KBM-7 (cell line): ENCODE data around the gene ABL1.

Source experiments
- DNase-seq: peaks from one replicate; pipeline ENCODE4 v3.0.0-alpha.2; 2015
- in situ Hi-C: fragments of 300-500 bp; cut with MboI; formaldehyde crosslinking; loops from 2 replicates; pipeline ENCODE4 v1.14.3; 2020; ENCODE audit warnings: low sequenced_read_pairs, low pct_unique_long_range_greater_than_20kb, mixed read lengths

The ABL1 gene

DNA sequence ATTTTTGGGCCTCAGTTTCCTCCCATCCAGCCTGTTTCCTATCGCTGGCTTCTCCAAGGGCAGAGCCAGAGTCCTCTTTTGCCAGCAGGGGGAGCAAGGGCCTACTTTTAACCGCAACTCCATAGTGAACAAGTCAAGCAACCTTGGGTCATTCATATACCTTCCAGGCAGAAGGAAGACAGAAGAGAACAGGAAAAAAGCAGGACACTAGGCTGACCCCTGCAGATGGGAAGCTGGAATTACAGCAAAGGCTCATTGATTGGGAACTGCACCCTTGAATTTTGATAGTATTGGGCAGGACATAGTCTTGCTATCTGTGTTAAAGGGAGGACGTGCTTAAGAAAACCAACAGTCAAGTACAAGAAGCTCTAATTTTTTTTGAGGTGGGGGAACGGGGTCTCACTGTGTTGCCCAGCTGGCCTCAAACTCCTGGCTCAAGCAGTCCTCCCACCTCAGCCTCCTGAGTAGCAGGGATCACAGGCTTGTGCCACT, 31.5 kb downstream of the ABL1 start:
- in situ Hi-C loops: no loop called here
- peak; percentile 88 for DNase-seq

DNA sequence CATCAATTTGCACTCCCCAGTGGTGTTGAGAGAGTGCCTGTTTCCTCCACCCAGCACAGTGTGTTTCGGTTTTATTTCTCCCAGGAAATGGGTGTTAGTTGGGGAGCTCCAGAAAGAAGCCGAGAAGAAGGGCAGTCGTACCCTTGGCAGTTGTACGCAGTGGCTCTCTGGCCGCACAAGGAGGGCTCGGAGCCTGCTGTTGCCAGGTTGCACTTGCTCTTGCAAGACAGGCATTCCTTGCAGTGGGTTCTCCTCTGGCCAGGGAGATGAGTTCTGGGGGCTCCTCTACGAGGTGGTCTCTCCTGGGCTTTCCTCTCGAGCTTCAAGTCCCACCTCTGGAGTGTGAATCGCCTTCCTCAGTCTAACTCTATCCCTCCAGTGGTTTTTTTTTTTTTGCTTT, 32.5 kb downstream of the ABL1 start:
- in situ Hi-C loops: no loop called here
- no peak for DNase-seq

DNA sequence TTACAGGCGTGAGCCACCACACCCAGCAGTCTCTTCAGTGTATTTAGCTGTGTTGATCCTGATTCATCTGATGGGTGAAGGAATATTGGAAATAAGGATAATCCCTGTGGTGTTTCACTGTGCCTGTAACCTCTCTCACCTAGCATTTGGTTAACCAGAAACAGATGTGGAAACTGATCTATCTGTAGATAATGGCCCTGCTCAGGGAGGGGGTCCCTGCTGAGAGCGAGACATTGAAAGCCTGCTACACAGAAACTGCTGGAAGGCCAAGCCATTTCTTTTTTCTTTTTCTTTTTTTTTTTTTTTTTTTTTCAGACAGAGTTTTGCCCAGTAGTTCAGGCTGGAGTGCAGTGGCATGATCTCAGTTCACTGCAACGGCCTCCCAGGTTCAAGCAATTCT, 33.2 kb downstream of the ABL1 start:
- DNase-seq: no peak
- in situ Hi-C loops: no loop called here

DNA sequence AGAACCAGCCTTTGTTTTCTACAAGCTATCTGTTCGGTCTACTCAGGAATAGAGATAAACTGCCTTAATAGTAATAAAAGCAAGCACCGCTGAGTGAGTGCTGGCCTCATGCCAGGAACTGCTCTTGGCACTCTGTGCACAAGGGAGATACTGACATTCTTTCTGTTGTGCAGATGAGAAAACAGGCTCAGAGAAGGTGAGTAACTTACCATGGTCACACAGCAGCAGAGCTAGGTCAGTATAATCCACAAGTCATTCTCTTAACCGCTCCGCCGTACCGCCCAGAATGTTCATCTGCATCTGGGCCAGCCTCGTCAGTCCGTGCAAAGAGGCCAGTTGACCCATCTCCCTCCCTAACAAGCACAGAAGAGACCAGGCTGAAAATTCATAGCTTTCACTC, 34.2 kb downstream of the ABL1 start:
- in situ Hi-C loops: no loop called here
- DNase-seq: no peak

DNA sequence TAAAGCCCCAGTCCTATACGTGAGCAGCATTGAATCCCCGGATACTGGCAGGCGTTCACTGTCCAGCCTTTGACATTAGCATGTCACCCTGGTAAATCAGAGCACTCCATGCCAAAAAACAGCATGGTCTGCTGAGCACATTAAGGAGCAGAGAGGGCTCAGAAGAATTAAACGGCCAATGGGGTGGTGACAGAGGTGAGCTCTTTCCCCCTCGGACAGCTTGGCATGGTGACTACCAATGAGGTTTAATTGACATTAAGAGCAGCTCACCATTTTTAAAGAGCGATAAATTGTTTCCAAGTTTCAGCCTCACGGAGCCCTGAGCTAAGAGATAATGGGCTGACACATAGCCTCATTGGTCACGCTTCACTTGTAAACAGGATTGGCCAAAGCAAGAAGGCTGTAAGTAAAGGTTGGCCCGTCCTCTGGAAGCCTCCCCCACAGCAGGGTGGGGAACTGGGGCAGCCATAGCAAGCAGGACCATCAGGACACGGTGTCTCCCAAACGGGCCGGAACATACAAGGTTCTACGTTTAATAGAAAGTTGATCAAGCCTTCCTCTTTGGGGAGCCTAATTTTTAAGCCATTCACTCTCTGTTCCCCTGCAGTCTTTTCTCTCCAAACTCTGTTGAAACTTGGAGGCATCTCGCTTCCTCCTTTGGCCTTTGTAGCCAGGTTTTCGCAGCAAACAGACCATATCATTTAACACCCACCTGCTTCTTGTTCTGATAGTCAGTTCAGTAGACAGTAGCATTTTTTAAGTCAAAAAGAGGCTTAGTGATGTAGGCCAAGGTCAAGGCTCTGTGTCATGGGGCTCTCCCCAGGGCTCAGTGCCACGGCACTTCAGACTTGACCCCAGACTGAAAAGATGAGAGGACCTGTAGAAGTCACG, 35.7 kb downstream of the ABL1 start:
- DNase-seq: no peak
- in situ Hi-C loops: no loop called here

DNA sequence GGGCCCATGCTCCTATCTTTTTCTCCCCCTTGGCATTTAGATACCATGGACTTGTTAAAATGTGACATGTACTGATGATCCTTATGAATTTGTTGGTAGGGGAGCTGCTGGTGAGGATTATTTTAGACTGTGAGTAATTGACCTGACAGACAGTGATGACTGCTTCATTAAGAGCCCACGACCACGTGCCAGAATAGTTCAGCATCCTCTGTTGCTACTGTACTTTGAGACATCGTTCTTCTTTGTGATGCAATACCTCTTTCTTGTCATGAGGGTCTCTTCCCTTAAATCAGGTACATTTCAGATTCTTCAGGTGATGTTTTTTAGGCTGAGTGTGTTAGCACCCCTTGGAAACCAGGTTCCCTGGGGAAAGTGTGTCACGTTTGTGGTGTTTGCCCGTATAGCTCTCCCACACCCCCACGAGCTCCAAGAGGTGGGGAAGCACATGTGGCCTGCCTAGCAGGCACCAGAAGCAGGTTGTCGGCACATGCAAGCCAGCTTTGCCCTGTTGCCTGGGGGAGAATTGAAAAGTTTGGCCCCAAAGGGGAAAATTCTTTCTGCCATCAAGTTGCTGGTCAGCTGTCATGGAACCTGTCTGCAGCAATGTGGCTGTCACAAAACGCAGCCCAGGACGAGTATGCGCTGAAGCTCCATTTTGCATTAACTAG, 36.5 kb downstream of the ABL1 start:
- no peak for DNase-seq
- in situ Hi-C loops: no loop called here

DNA sequence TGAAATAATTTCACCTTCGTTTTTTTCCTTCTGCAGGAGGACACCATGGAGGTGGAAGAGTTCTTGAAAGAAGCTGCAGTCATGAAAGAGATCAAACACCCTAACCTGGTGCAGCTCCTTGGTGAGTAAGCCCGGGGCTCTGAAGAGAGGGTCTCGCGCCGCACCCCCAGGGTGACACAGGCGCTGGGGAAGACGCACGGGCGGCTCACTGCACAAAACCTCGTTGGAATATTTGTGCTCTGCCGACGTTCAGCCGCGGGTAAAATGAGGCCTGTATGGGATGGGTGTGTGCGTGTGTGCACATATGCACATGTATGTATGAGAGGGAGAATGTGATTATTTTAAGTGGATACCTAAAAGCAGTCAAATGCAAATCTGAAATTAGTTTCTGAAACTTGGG, 37.0 kb downstream of the ABL1 start:
- in situ Hi-C loops: no loop called here
- DNase-seq: no peak

DNA sequence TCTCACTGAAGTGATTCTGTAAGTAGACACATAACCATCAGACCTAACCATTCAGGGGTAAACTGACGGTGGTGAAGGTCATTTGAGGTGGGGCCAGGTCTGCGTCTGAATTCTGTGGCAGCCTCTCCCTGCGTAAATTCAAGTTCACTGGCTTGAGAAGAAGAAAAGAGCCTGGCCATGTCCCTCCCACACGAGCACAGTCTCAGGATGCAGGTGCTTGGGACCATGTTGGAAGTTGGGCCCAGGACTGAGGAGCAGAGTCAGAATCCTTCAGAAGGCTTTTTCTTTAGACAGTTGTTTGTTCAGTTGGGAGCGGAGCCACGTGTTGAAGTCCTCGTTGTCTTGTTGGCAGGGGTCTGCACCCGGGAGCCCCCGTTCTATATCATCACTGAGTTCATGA, 37.5 kb downstream of the ABL1 start:
- in situ Hi-C loops: no loop called here
- no peak for DNase-seq

DNA sequence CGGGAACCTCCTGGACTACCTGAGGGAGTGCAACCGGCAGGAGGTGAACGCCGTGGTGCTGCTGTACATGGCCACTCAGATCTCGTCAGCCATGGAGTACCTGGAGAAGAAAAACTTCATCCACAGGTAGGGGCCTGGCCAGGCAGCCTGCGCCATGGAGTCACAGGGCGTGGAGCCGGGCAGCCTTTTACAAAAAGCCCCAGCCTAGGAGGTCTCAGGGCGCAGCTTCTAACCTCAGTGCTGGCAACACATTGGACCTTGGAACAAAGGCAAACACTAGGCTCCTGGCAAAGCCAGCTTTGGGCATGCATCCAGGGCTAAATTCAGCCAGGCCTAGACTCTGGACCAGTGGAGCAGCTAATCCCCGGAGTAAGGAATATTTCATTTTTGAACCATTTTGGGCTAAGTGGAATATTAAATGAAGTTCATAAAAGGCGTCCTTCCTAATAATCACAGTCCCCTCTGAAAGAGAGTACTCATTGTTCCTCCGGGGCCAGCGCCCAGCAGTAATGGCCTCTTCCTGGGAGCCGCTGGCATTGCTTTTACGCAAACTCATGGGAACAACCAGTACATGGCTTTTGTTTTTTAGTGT, 38.0 kb downstream of the ABL1 start:
- no peak for DNase-seq
- in situ Hi-C loops: no loop called here

DNA sequence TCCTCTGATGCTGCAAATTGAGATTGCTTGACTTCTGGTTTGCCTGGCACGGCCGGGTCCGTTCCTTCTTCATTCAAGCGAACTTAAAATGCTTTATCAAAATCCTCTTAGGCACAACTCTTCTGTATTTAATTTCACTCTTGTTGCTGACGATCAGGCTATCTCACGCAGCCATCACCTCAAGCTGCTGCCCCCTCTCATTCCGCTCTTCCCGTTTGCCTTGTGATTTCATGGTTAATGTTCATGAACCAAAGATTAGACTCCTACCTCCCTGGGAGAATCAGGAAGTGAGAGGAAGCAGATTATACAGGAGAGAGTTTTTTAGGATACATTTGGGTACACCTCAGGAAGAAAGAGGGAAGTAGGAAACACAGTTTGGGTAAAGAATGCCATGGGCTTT, 38.9 kb downstream of the ABL1 start:
- in situ Hi-C loops: no loop called here
- no peak for DNase-seq

DNA sequence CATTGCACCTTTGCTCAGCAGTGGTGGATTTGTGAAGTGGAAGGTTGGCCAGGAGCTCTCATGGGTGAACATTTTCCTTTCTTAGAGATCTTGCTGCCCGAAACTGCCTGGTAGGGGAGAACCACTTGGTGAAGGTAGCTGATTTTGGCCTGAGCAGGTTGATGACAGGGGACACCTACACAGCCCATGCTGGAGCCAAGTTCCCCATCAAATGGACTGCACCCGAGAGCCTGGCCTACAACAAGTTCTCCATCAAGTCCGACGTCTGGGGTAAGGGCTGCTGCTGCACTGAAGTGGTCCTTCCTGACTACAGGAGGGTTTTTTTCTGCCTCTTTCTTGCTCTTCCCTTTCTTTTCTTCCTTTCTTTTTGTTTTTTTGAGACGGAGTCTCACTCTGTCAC, 39.7 kb downstream of the ABL1 start:
- in situ Hi-C loops: no loop called here
- DNase-seq: no peak

DNA sequence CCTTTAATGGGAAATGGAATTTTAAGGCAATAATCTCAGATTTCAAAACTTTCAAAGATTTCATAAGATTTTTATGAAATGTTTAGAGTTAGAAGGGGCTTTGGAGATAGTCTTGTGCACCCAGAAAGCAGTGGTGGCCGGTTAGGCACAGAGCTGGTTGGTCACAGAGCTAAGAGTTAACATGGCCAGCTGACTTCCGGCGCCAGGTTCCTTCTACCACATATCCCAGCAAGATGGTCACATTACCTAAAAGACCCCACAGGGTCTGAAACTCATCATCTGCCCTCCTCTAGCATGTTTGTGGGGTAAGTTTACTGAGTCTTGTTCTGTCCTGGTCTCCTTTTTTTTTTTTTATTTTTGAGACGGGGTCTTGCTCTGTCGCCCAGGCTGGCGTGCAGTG, 42.2 kb downstream of the ABL1 start:
- in situ Hi-C loops: no loop called here
- no peak for DNase-seq

DNA sequence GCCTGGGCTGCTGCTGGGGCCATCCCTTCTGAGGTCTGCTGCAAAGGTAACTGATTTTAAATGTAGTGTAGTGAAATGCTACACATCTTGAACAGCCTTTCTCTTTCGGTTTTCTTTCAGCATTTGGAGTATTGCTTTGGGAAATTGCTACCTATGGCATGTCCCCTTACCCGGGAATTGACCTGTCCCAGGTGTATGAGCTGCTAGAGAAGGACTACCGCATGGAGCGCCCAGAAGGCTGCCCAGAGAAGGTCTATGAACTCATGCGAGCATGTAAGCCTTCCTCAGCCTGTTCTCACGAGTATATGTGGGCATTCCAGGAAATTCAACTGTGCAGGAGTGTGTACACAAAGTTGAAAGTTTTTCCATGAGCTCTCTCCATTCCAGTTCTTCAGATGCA, 43.2 kb downstream of the ABL1 start:
- in situ Hi-C loops: no loop called here

DNA sequence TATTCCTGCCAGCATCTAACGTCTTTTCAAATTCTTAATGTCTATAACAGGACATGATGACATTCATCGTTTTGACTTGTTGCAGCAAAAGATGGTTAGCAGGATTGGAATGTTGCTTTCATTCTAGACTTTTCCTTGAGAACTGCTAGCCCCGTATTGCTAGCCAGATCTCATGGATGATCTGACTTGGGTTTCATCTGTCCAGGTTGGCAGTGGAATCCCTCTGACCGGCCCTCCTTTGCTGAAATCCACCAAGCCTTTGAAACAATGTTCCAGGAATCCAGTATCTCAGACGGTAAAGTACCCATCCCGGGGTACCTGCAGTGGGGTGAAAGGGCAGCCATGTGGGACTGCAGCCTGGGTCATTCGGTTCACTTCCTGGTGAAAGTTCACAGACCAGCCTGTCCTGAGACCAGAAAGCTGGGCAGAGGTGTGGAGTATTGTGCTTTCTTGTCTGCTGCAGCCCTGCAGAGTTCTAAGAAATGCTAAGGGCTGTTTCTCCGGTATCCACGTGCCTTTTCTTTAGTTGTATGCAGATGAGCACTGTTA, 44.9 kb downstream of the ABL1 start:
- no peak for DNase-seq
- in situ Hi-C loops: no loop called here

More for the DNA sequence above, 43.2 kb downstream of the ABL1 start:
- DNase-seq: no peak

DNA sequence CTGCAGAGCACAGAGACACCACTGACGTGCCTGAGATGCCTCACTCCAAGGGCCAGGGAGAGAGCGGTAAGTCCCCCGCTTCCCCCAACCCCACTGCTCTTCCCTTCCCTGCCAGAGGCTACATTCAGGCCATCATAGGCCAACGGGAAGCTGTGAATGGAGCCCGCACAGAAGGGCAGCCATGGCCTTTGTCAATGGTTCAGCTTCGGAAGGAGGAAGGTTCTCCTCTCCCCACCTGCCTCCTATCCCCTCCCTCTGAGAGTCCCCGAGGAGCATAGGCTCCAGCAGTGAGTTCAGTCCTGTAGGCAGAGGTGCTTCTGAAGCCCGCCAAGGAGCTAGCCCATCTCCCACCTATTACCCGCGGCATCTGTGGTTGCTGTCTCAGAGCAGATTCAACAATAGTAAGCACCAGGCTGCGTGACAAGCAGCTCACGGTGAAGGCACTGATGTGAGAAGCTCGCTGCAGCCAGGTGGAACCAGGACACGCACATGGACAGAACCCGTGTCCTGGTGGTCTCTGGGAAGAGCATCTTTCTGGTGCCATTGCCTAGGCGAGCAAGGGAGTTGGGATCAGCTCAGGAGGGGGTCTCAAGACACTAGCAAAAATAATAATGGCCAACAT, 45.7 kb downstream of the ABL1 start:
- in situ Hi-C loops: no loop called here
- DNase-seq: no peak

DNA sequence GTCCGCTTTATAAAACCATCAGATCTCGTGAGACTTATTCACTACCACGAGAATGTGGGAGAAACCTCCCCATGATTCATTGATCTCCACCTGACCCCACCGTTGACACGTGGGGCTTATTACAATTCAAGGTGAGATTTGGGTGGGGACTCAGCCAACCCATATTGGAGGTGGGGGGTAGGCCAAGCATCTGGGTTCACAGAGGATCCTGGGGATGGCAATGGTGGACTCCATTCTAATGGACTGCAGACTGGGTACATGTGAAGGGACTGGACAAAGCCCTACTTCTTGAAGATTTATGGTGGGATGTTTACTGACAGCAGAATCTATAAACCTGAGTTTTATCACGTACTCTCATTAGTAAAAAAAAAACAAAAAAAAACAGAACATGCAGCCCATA, 46.5 kb downstream of the ABL1 start:
- in situ Hi-C loops: no loop called here
- no peak for DNase-seq

DNA sequence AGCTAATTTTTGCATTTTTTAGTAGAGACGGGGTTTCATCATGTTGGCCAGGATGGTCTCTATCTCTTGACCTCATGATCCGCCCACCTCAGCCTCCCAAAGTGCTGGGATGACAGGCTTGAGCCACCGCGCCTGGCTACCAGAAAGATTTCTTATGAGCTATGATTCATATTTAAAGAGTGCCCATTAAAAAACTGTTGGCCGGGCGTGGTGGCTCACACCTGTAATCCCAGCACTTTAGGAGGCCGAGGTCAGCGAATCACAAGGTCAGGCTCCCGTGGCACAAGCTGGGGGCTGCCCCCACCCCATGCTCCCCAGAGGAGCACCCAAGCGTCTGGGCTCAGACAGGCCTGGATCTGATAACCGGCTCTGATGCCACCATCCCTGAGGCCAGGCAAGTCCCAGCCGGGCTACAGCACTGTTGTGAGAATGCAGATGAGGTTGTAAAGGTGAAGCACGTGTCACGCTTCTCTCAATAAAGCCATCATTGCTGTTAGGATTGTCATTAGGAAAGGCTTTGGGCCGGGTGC, 47.7 kb downstream of the ABL1 start:
- DNase-seq: no peak
- in situ Hi-C loops: no loop called here

DNA sequence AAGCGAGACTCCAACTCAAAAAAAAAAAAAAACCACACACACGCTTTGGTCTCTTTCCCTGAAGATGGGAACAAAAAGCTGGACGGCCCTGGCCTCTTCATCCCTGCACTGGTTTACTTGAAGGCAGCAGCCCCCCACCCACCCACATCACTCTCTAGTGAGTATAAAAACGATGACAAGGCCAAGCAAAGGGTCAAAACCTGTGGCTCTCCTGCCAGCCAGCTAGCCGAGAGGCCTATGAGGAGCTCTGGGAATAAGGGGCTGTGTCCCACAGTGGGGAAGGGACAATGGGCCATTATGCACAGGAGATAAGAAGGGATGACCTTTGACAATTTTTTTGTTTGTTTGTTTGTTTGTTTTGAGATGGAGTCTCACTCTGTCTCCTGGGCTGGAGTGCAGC, 48.4 kb downstream of the ABL1 start:
- in situ Hi-C loops: no loop called here
- DNase-seq: no peak

DNA sequence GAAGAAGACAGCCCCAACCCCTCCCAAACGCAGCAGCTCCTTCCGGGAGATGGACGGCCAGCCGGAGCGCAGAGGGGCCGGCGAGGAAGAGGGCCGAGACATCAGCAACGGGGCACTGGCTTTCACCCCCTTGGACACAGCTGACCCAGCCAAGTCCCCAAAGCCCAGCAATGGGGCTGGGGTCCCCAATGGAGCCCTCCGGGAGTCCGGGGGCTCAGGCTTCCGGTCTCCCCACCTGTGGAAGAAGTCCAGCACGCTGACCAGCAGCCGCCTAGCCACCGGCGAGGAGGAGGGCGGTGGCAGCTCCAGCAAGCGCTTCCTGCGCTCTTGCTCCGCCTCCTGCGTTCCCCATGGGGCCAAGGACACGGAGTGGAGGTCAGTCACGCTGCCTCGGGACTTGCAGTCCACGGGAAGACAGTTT, 49.1 kb downstream of the ABL1 start:
- no peak for DNase-seq
- in situ Hi-C loops: no loop called here
